DOHH2 (cell line): ENCODE data around the gene TAF4.

Experiments
- H3F3A ChIP-seq: fragments of 200-600 bp; sonication (generic), shearing (Covaris generic); 2 replicates; pipeline ENCODE4 v1.6.0; 2016; ENCODE audit warnings: antibody characterized with exemption, mild to moderate bottlenecking; ENCODE audit not compliant: control insufficient read depth, insufficient read depth
- H3K27ac ChIP-seq: fragments of 200-600 bp; sonication (generic); 2 replicates; pipeline ENCODE4 v1.5.1; 2014; ENCODE audit warnings: low read depth, mild to moderate bottlenecking, low read length, moderate library complexity
- H3K27me3 ChIP-seq: fragments of 200-600 bp; sonication (generic); 2 replicates; pipeline ENCODE4 v1.6.1; 2014; ENCODE audit warnings: mild to moderate bottlenecking, low read length, mixed read lengths; ENCODE audit not compliant: control insufficient read depth
- H3K36me3 ChIP-seq: fragments of 200-600 bp; sonication (generic); 2 replicates; pipeline ENCODE4 v1.6.1; 2014; ENCODE audit warnings: mild to moderate bottlenecking, low read length, moderate library complexity, mixed read lengths; ENCODE audit not compliant: control insufficient read depth
- H3K4me1 ChIP-seq: fragments of 200-600 bp; sonication (generic); 2 replicates; pipeline ENCODE4 v1.6.1; 2014; ENCODE audit warnings: mild to moderate bottlenecking, low read length, mixed read lengths; ENCODE audit not compliant: control insufficient read depth
- H3K4me2 ChIP-seq: fragments of 200-600 bp; sonication (generic); 2 replicates; pipeline ENCODE4 v1.6.0; 2014; ENCODE audit warnings: mild to moderate bottlenecking, low read length, moderate library complexity
- H3K4me3 ChIP-seq: fragments of 200-600 bp; sonication (generic); 2 replicates; pipeline ENCODE4 v1.5.1; 2014; ENCODE audit warnings: mild to moderate bottlenecking, low read length, mixed read lengths
- H3K79me2 ChIP-seq: fragments of 200-600 bp; sonication (generic); 2 replicates; pipeline ENCODE4 v1.6.1; 2014; ENCODE audit warnings: mild to moderate bottlenecking, low read length, mixed read lengths; ENCODE audit not compliant: control insufficient read depth
- H3K9me2 ChIP-seq: fragments of 200-600 bp; sonication (generic); replicated peaks from 2 replicates; pipeline ENCODE4 v1.6.1; 2014; ENCODE audit warnings: mild to moderate bottlenecking, low read length, mixed read lengths; ENCODE audit not compliant: control insufficient read depth
- H3K9me3 ChIP-seq: fragments of 200-600 bp; sonication (generic); 2 replicates; pipeline ENCODE4 v1.6.1; 2014; ENCODE audit warnings: antibody characterized with exemption, low read length, mixed read lengths; ENCODE audit not compliant: control insufficient read depth, insufficient read depth
- H4K20me1 ChIP-seq: fragments of 200-600 bp; sonication (generic); 2 replicates; pipeline ENCODE4 v1.6.0; 2014; ENCODE audit warnings: low read depth, mild to moderate bottlenecking, antibody characterized with exemption, low read length, moderate library complexity; ENCODE audit not compliant: control insufficient read depth, insufficient read depth
- EZH2phosphoT487 ChIP-seq: fragments of 200-600 bp; sonication (generic); IDR thresholded peaks from 2 replicates; pipeline ENCODE4 v1.6.1; 2017; ENCODE audit warnings: borderline replicate concordance, mild to moderate bottlenecking, antibody characterized with exemption, low read length, moderate library complexity, mixed read lengths
- TF ChIP-seq, protein P1 (sequence below): fragments of 200-600 bp; sonication (generic); IDR thresholded peaks from one replicate; pipeline ENCODE4 v1.5.1; 2014; ENCODE audit warnings: antibody characterized with exemption, mild to moderate bottlenecking, low read depth, low read length; ENCODE audit not compliant: poor library complexity, severe bottlenecking

TAF4 gene

DNA sequence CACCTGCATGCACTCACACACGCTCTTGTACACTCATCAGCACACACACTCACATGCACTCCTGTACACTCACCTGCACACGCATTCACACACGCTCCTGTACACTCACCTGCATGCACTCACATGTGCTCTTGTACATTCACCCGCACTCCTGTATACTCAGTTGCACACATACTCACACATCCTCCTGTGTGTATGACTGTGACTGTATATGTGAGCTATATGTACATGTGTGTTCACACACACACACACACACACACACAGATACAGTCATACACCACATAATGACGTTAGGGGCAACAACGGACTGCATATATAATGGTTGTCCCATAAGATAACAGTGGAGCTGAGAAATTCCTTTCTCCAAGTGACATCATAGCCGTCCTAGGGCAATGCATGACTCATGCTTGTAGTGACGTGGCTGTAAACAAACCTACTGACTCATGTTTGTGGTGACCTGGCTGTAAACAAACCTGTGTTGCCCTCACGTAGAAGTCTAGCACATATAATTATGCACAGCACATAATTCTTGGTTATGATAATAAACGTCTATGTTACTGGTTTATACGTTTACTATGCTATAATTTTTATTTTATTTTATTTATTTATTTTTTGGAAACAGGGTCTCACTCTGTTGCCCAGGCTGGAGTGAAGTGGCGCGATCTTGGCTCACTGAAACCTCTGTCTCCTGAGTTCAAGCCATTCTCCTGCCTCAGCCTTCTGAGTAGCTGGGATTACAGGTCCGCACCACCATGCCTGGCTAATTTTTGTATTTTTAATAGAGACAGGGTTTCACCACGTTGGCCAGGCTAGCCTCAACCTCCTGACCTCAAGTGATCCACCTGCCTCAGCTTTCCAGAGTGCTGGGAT, 22.8 kb upstream of the TAF4 start:
- no peaks in the 10 kb centered on the region for H3K79me2 ChIP-seq
- TF ChIP-seq EZH2phosphoT487, result no peak
- TF ChIP-seq, protein P1, sequence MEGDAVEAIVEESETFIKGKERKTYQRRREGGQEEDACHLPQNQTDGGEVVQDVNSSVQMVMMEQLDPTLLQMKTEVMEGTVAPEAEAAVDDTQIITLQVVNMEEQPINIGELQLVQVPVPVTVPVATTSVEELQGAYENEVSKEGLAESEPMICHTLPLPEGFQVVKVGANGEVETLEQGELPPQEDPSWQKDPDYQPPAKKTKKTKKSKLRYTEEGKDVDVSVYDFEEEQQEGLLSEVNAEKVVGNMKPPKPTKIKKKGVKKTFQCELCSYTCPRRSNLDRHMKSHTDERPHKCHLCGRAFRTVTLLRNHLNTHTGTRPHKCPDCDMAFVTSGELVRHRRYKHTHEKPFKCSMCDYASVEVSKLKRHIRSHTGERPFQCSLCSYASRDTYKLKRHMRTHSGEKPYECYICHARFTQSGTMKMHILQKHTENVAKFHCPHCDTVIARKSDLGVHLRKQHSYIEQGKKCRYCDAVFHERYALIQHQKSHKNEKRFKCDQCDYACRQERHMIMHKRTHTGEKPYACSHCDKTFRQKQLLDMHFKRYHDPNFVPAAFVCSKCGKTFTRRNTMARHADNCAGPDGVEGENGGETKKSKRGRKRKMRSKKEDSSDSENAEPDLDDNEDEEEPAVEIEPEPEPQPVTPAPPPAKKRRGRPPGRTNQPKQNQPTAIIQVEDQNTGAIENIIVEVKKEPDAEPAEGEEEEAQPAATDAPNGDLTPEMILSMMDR, result no peak
- no peak overlapping the region for H3K27ac ChIP-seq
- peaks cover 5% of the 10 kb centered on the region; the same call in 1 of the 2 replicates for H3K27me3 ChIP-seq
- no peak overlapping the region for H3K4me3 ChIP-seq
- no peaks in the 10 kb centered on the region for H4K20me1 ChIP-seq
- no peaks in the 10 kb centered on the region for H3K36me3 ChIP-seq
- no peak overlapping the region for H3K4me2 ChIP-seq
- H3K4me1 ChIP-seq, result no peaks in the 10 kb centered on the region
- no peaks in the 10 kb centered on the region for H3F3A ChIP-seq
- H3K9me2 ChIP-seq, result no peaks in the 10 kb centered on the region
- no peaks in the 10 kb centered on the region for H3K9me3 ChIP-seq

- H3K27me3 ChIP-seq, result peaks cover 5% of the 10 kb centered on the region; the same call in 1 of the 2 replicates
- no peak overlapping the region for H3K27ac ChIP-seq
- H3K4me1 ChIP-seq, result no peaks in the 10 kb centered on the region
- no peaks in the 10 kb centered on the region for H3K9me3 ChIP-seq
- no peak overlapping the region for H3K4me2 ChIP-seq
- no peaks in the 10 kb centered on the region for H3K79me2 ChIP-seq
- no peaks in the 10 kb centered on the region for H3K9me2 ChIP-seq
- no peaks in the 10 kb centered on the region for H3F3A ChIP-seq
- TF ChIP-seq, protein P1, result no peak
- no peak for TF ChIP-seq EZH2phosphoT487
- no peak overlapping the region for H3K4me3 ChIP-seq
- H4K20me1 ChIP-seq, result no peaks in the 10 kb centered on the region
- H3K36me3 ChIP-seq, result no peaks in the 10 kb centered on the region
Measured at GRCh38 chr20:62087632-62088031, 22.0 kb upstream of the TAF4 start.

- H3F3A ChIP-seq, result no peaks in the 10 kb centered on the region
- no peaks in the 10 kb centered on the region for H3K79me2 ChIP-seq
- no peak overlapping the region for H3K27ac ChIP-seq
- H3K9me3 ChIP-seq, result no peaks in the 10 kb centered on the region
- H4K20me1 ChIP-seq, result no peaks in the 10 kb centered on the region
- H3K27me3 ChIP-seq, result peaks cover 5% of the 10 kb centered on the region; the same call in 1 of the 2 replicates
- no peaks in the 10 kb centered on the region for H3K9me2 ChIP-seq
- no peak for TF ChIP-seq EZH2phosphoT487
- TF ChIP-seq, protein P1, result no peak
- H3K4me2 ChIP-seq, result no peak overlapping the region
- no peaks in the 10 kb centered on the region for H3K4me1 ChIP-seq
- H3K36me3 ChIP-seq, result no peaks in the 10 kb centered on the region
- H3K4me3 ChIP-seq, result no peak overlapping the region
Measured at GRCh38 chr20:62087227-62087626, 21.5 kb upstream of the TAF4 start.
